ENCODE results near the gene TERT.
"Not testable (repeated sequence)": the region's sequence is repeated elsewhere in the genome, so short reads cannot be mapped to it uniquely, and the experiment has no call there.

The TERT gene

GRCh38 chr5:1232780-1233179, 62.1 kb downstream of the TERT start:
- intact Hi-C loops (cut with DNase I; ENCODE audit: low total_unique reads) = no loop called here
- no peak overlapping the region for H3K27ac ChIP-seq
- no peaks in the 10 kb centered on the region for H3K36me3 ChIP-seq
- H3K9me3 ChIP-seq = peaks cover 0 to 28% (median 27%) of the 10 kb centered on the region in 3 donors
- H3K4me3 ChIP-seq = no peak overlapping the region
- no peak for DNase-seq
- peaks cover 0 to 40% of the 10 kb centered on the region in 2 donors for H3K27me3 ChIP-seq
- H3K4me1 ChIP-seq = no peaks in the 10 kb centered on the region
- no peak for TF ChIP-seq CTCF (IDR thresholded peaks at IDR 0.05)

DNA sequence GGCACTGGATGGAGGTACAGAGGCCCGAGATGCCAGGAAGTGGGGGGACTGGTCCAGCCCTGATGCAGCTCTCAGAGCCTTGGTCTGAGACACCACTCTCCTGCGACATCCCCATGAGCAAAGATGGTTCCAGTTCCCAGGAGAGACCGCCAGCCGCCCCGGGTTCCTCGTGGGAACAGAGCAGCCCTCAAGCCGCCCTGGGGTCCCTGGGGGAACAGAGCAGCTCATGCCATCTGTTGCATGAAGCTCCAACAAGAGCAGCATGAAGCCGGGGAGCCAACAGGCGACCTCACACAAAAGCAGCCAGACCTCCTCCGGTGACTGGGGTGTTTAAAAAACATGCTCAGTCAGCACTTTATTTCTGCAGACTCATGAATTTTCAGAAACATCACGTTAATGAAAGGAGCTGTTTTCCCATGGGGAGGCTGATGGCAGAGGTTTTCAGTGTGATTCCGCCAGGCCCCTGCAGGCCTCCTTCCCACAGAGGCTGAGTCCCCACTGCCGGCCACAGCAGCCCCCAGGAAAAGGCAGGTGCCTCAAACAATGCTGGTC, 63.4 kb downstream of the TERT start:
- Histone ChIP-seq H3K4me3 (no peak overlapping the region), H3K27ac (no peak overlapping the region), H3K4me1 (no peaks in the 10 kb centered on the region), H3K9me3 (peaks cover 0 to 26% (median 24%) of the 10 kb centered on the region in 3 donors), H3K27me3 (peaks cover 0 to 41% of the 10 kb centered on the region in 2 donors), H3K36me3 (no peaks in the 10 kb centered on the region)
- TF ChIP-seq CTCF (IDR thresholded peaks at IDR 0.05) = no peak
- intact Hi-C loops (cut with DNase I; ENCODE audit: low total_unique reads) = no loop called here
- no peak for DNase-seq

GRCh38 chr5:1230551-1230950, 64.3 kb downstream of the TERT start:
- no peak for DNase-seq
- Histone ChIP-seq H3K4me1 (no peaks in the 10 kb centered on the region), H3K27ac (no peak overlapping the region), H3K27me3 (peaks cover 0 to 50% of the 10 kb centered on the region in 2 donors), H3K4me3 (no peak overlapping the region), H3K9me3 (peaks cover 0 to 17% (median 16%) of the 10 kb centered on the region in 3 donors), H3K36me3 (no peaks in the 10 kb centered on the region)
- intact Hi-C loops (cut with DNase I; ENCODE audit: low total_unique reads) = no loop called here
- no peak for TF ChIP-seq CTCF (IDR thresholded peaks at IDR 0.05)

- Histone ChIP-seq H3K27ac (no peak overlapping the region), H3K4me3 (no peak overlapping the region), H3K4me1 (no peaks in the 10 kb centered on the region), H3K9me3 (peaks cover 0 to 9% (median 9%) of the 10 kb centered on the region in 3 donors), H3K36me3 (no peaks in the 10 kb centered on the region), H3K27me3 (peaks cover 0 to 54% of the 10 kb centered on the region in 2 donors)
- TF ChIP-seq CTCF (IDR thresholded peaks at IDR 0.05) = no peak
- no peak for DNase-seq
- intact Hi-C loops (cut with DNase I; ENCODE audit: low total_unique reads) = no loop called here
Measured at GRCh38 chr5:1229822-1230221, 65.0 kb downstream of the TERT start.

DNA sequence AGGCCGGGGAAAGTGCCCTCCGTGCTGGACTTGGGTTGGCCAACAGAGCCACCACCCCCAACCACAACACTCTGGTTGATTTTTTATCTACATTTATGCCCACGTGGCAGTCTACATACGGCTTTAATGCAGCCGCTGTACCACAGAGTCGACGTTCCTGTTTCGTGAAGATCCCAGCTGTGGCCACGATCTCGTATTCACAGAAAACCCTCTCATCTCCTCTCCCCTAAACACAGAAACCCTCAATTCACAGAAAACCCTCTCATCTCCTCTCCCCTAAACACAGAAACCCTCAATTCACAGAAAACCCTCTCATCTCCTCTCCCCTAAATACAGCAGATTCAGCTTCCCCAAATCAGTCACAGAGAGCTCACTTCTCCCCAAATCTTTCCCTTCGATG, 65.8 kb downstream of the TERT start:
- H3K27ac ChIP-seq; intact Hi-C loops (cut with DNase I; ENCODE audit: low total_unique reads); DNase-seq; H3K9me3 ChIP-seq; H3K36me3 ChIP-seq; H3K4me3 ChIP-seq; H3K4me1 ChIP-seq: not testable (repeated sequence)
- peaks cover 0 to 61% of the 10 kb centered on the region in 2 donors for H3K27me3 ChIP-seq

GRCh38 chr5:1228120-1228519, 66.7 kb downstream of the TERT start:
- no peaks in the 10 kb centered on the region for H3K36me3 ChIP-seq
- DNase-seq = no peak
- intact Hi-C loops (cut with DNase I; ENCODE audit: low total_unique reads) = no loop called here
- no peak overlapping the region for H3K27ac ChIP-seq
- no peaks in the 10 kb centered on the region for H3K4me1 ChIP-seq
- no peaks in the 10 kb centered on the region for H3K9me3 ChIP-seq
- no peak for TF ChIP-seq CTCF (IDR thresholded peaks at IDR 0.05)
- no peak overlapping the region for H3K4me3 ChIP-seq
- H3K27me3 ChIP-seq = peaks cover 0 to 64% of the 10 kb centered on the region in 2 donors
